CD4-positive, alpha-beta T cell treated with Interleukin-6 for 4 hours (primary cell): Measurements from ENCODE around the gene KCNIP3.
"Not testable (repeated sequence)": the region's sequence is repeated elsewhere in the genome, so short reads cannot be mapped to it uniquely, and the experiment has no call there.

Experiments
- DNase-seq: peaks from one replicate; pipeline ENCODE4 v3.0.0-alpha.2; 2020; ENCODE audit warnings: mixed read lengths

The KCNIP3 gene

GRCh38 chr2:95387358-95387757 lies 90.2 kb downstream of the KCNIP3 start:
- DNase-seq = no peak

- DNase-seq = no peak
Measured at GRCh38 chr2:95388091-95388692, 91.0 kb downstream of the KCNIP3 start.

GRCh38 chr2:95388856-95389244 lies 91.7 kb downstream of the KCNIP3 start:
- DNase-seq = no peak

DNA sequence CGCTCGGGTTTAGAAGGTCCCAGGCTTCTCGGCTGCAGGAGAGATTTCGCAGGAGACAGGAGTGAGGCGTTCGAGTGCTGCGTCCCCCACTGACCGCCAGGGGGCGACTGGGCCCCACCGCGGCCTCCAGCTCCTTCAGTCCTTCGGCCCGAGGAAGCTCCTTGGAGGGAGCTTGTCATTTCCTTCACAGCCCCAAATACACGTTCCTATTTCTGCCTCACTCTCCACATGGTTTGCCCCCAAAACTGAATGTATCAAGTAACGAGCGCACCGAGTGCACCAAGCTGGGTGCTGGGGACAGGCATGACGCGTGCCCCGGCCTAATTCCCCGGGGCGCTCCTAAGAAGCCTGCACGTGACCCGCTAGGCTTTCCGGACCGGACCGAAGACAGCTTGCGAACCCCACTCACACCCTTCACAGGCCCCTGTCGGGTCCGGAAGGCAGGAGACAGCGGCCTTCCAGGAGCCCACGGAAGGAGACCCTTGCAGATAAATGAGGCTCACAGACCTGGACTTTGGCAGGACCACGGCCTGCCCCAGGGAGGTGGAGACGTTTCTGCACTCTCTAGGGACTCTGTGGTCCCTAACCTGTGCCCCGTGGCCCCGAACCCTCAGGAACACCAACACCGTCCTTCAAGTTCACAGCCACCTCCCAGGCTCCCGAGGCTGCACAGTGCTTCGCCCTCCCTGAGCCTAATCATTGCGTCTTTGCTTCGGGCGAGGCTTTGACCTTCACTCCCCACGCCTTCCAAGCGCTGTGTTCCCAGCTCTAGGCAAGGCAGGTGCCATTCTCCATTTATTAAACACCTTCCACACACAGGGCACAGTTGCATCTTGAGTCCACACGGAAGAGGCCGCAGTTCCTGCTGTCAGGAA lies 92.3 kb downstream of the KCNIP3 start:
- DNase-seq = peak; percentile 30

DNA sequence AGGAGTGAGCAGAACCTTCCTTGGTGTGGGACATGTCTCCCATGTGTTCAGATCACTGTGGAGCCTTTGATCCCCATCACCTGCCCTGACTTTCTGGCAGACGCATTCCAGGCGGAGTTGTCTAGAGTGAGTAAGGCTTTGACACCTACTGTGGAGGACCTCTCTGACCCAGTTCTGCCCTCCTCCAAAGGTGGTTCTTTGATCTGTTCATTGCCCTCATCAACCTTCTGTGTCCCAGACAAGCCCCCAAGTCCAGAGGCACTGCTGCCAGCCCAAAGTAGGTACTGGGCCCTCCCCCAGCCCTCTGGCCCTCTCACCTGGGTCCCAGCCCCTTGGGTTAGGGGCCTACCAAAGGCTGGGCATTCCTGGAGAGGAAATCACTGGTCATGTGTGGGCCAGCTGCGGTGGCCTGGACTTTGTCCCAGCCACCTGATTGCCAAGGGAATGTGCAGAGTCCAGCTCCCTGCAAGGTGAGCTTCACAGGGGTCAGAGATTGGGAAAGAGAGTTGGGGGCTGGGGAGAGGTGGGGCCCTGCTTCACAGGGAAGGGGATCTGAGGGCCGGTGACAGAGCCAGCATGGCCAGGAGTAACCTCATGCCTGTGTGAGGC lies 93.2 kb downstream of the KCNIP3 start:
- DNase-seq = no peak

GRCh38 chr2:95390881-95391321 lies 93.8 kb downstream of the KCNIP3 start:
- no peak for DNase-seq

GRCh38 chr2:95391641-95392310 lies 94.6 kb downstream of the KCNIP3 start:
- no peak for DNase-seq

DNA sequence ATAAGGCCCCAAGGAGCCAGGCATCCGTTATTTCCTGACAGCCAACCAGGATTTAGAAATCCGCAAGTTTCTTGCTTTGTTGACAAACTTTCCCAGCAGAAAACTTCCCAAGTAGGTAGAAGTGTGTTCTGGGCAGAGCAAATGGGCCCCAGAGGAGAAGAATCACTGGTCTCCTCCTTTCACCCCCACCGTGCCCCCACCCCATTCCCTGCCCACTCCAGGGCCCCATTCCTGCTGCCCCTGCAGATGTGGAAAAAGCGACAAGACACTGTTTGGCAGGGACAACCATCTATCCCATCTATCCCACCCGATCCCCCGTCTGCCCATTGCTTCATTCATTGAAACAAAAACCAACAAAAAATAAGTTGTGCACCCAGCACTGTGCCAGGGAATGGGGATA lies 95.2 kb downstream of the KCNIP3 start:
- DNase-seq = no peak

- no peak for DNase-seq
Measured at GRCh38 chr2:95392730-95393455, 95.7 kb downstream of the KCNIP3 start.

- DNase-seq = no peak
Measured at GRCh38 chr2:95393901-95394300, 96.8 kb downstream of the KCNIP3 start.

GRCh38 chr2:95399061-95399460 lies 101.9 kb downstream of the KCNIP3 start:
- DNase-seq = no peak

- no peak for DNase-seq
Measured at GRCh38 chr2:95401480-95401879, 104.3 kb downstream of the KCNIP3 start.

- DNase-seq = peak; percentile 16
Measured at GRCh38 chr2:95402004-95402369, 104.8 kb downstream of the KCNIP3 start.

DNA sequence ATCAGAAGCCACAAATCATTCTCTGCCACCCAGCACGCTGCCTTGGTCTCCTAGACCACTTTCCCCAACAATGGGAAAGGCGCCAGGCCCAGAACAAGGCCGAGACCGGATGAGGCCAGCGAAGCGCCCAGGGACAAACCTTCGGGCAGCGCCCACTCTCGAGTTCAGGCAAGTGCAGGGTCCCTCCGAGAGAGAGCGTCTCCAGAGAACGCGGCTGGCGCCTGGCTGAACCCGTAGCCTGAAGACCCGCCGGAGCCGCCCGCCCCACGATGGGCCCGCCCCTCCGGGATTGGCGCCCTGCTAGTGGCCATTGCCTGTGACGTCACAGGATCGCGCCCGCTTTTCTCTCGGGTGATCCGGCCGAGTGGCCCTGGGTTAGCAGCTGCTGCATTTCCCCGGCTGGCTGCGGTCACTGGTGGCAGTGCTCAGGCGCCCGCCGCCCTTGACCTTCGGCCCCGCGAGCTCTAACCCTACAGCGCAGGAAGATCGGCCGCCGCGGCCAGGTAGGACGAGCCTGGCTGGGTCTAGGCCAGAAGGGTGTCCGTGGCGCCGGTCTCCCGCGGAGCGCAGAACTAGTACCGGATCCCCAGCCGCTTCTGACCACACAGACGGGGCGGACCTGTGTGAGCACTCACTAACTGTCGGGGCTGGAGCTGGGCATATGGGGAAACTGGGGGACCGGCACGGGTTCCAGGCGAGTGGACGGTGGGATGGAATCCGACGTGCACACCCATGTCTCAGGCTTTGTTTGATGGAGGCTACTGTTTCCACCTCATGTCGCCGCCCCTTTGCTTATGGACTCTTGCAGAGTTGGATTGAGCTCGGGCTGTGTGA lies 105.4 kb downstream of the KCNIP3 start, which contains the start of gene FAHD2A:
Gene FAHD2A (plus strand): TSS at position 339 of the 834 bp plus-strand sequence. CDS start 2,851 bp downstream, outside the sequence.
- peak; percentile 96 for DNase-seq

DNA sequence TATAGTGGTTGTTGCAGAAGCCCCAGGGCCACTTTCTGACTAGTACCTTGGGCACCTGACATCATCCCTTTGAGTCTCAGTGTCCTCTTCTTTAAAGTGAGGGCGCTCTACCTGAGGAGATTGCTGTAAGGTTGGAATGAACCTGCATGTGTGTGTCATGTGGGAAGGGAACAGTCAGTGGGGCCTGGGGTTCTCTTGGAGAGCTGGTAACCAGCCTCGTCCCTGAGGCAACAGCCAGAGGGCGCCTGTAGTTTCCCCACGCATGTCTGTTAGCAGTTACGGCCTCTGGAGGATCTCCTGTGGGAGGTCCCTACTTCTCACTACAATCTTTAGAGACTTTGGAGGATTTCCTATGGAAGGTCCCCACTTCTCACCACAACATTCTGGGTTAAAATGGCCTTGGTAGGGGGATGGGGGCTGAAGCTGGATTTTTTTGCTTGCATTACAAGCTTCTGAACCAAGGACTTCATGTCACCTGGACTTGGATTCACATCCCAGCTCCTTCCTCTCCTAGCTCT lies 106.1 kb downstream of the KCNIP3 start:
- peak; percentile 28 for DNase-seq

DNA sequence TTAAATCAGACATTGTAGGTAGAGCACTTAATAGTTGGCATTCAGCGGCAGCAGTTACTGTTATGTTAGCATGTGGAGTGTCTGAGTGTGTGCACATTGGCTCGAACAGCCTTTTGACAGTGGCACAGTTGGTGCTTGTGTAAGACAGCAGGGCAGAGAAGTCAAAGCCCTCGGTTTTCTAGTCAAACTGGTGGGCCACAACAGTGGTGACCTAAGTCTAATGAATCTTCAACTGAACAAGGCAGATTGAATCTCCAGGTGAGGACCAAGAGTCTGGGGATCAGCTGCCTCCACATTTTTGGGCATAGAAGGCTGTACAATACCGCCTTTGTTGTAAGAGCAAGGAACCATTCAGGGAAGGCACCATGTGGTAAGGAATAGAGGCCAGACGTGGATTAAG lies 106.7 kb downstream of the KCNIP3 start:
- not testable (repeated sequence) for DNase-seq

GRCh38 chr2:95404676-95405075 lies 107.5 kb downstream of the KCNIP3 start:
- DNase-seq = not testable (repeated sequence)

DNA sequence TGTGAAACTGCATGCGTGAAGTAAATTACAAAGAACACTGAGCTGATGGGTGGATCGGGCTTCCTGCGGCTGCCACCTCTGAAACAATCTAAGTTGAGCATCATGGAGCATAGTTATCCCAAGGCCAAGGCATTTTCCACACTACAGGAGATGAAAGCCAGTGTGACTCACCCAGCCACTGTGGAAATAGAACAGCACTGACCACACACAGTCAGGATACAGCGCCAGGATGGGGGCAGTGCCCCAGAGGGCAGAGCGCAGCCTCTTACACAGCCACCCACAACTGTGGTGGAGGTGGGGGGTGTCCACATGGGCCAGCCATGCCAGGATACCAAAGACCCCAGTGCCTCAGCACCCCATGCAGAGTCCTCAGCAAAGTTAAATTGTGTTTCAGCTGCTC lies 114.1 kb downstream of the KCNIP3 start:
- not testable (repeated sequence) for DNase-seq

DNA sequence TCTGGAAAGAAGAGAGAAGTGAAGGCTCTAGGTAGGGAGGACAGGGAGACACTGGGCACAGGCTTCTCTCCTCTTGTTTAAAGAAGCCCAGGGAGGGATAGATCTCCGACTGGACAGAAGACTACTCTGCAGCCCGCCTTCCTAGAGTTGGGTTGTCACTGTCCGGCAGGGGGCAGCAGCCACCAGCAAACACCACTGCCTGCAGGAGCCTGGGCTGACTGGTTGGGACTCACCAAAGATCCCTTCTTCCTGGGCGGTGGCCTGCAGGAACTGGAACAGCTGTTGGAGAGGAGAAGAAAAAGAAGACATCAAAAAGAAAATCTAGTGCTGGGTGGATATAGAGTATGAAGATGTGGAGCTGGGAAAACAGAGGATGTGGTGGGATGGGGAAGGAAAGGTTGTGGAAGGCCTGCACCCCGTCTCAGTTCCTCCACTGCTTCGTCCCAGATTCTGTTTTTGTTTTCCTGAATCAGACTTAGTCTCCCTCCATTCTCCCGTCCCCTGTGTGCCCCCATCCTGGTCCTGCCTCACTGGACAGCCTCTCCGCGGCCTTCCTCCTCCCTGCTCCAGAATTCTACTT lies 117.0 kb downstream of the KCNIP3 start:
- peak; percentile 60 for DNase-seq

- DNase-seq = not testable (repeated sequence)
Measured at GRCh38 chr2:95415138-95415537, 118.0 kb downstream of the KCNIP3 start.

- DNase-seq = not testable (repeated sequence)
Measured at GRCh38 chr2:95415561-95415960, 118.4 kb downstream of the KCNIP3 start.
